Measurements from ENCODE around the gene SEZ6. TPM values are rescaled to one million over a fixed set of nuclear protein-coding genes. Genes with fewer than 3 reads are reported as not detected.

Gene SEZ6
- total RNA-seq, 1 donor from 2014 or later: 6.9 TPM

GRCh38 chr17:28947639-28948038, 58.2 kb downstream of the SEZ6 start:
- Mint-ChIP-seq H3K9me3 (no peaks in the 10 kb centered on the region), H3K27ac (peak overlapping the region; percentile 92), H3K4me3 (peak overlapping the region; percentile 93), H3K4me1 (ENCODE audit: unreplicated experiment) (peaks cover 21% of the 10 kb centered on the region), H3K27me3 (no peaks in the 10 kb centered on the region), H3K36me3 (peaks cover 13% of the 10 kb centered on the region)
- no peak for TF ChIP-seq CTCF (conservative IDR thresholded peaks at IDR 0.05)
- no peak for DNase-seq (ENCODE audit: extremely low spot score, unreplicated experiment)

GRCh38 chr17:28946239-28946638, 59.6 kb downstream of the SEZ6 start:
- H3K9me3 Mint-ChIP-seq: no peaks in the 10 kb centered on the region
- DNase-seq (ENCODE audit: extremely low spot score, unreplicated experiment): no peak
- no peak for TF ChIP-seq CTCF (conservative IDR thresholded peaks at IDR 0.05)
- H3K4me3 Mint-ChIP-seq: no peak overlapping the region
- no peak overlapping the region for H3K27ac Mint-ChIP-seq
- peaks cover 13% of the 10 kb centered on the region for H3K36me3 Mint-ChIP-seq
- no peaks in the 10 kb centered on the region for H3K27me3 Mint-ChIP-seq
- peaks cover 21% of the 10 kb centered on the region for H3K4me1 Mint-ChIP-seq (ENCODE audit: unreplicated experiment)

DNA sequence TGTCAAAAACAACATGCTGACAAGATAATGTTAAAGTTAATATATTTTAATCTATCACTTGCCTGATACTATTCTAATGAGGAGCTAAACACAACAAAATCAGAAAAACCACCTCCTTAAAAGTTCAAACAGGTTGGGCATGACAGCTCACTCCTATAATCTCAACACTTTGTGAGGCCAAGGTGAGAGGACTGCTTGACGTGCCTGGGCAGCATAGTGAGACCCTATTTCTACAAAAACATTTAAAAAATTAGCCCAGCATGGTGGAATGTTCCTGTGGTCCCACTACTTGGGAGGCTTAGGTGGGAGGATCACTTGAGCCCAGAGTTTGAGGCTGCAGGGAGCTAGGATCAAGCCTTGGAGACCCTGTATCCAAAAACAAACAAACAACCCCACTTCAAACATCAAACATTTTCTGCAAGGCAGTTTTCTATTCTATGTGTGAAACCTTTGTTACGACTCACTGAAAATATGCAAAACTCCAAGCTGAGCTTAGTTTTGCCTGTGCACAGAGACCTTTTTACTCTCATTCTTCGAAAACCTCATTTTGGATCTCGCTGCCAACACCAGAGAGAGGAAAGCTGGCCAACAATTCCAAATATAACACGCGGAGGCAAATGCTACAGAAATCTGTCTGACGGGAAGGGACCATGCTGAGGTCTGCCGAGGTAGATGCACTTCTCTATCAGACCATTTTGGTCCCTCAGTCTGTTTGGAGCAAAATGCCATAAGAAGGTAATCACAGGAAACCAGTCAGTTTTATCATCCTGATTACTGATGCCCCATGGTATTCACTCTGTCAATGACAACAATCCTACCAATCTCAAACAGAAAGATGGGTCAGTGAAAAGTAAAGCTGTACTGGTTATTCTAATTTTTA, 60.7 kb downstream of the SEZ6 start:
- no peak for DNase-seq (ENCODE audit: extremely low spot score, unreplicated experiment)
- peaks cover 26% of the 10 kb centered on the region for H3K4me1 Mint-ChIP-seq (ENCODE audit: unreplicated experiment)
- H3K27ac Mint-ChIP-seq: no peak overlapping the region
- H3K9me3 Mint-ChIP-seq: no peaks in the 10 kb centered on the region
- TF ChIP-seq CTCF (conservative IDR thresholded peaks at IDR 0.05): no peak
- no peaks in the 10 kb centered on the region for H3K27me3 Mint-ChIP-seq
- H3K36me3 Mint-ChIP-seq: peaks cover 13% of the 10 kb centered on the region
- H3K4me3 Mint-ChIP-seq: peak overlapping the region; percentile 53

GRCh38 chr17:28944343-28944742, 61.5 kb downstream of the SEZ6 start:
- H3K27ac Mint-ChIP-seq: no peak overlapping the region
- H3K4me3 Mint-ChIP-seq: no peak overlapping the region
- H3K36me3 Mint-ChIP-seq: peaks cover 13% of the 10 kb centered on the region
- no peak for DNase-seq (ENCODE audit: extremely low spot score, unreplicated experiment)
- H3K9me3 Mint-ChIP-seq: no peaks in the 10 kb centered on the region
- H3K27me3 Mint-ChIP-seq: no peaks in the 10 kb centered on the region
- peaks cover 32% of the 10 kb centered on the region for H3K4me1 Mint-ChIP-seq (ENCODE audit: unreplicated experiment)
- no peak for TF ChIP-seq CTCF (conservative IDR thresholded peaks at IDR 0.05)

- Mint-ChIP-seq H3K9me3 (no peaks in the 10 kb centered on the region), H3K27me3 (no peaks in the 10 kb centered on the region), H3K4me1 (ENCODE audit: unreplicated experiment) (peaks cover 38% of the 10 kb centered on the region), H3K27ac (no peak overlapping the region), H3K4me3 (no peak overlapping the region), H3K36me3 (peaks cover 13% of the 10 kb centered on the region)
- DNase-seq (ENCODE audit: extremely low spot score, unreplicated experiment): no peak
- no peak for TF ChIP-seq CTCF (conservative IDR thresholded peaks at IDR 0.05)
Measured at GRCh38 chr17:28942925-28943324, 62.9 kb downstream of the SEZ6 start.
